WI38 (cell line): ENCODE data around the gene DPP4.
"Not testable (repeated sequence)": the region's sequence is repeated elsewhere in the genome, so short reads cannot be mapped to it uniquely, and the experiment has no call there.

Source experiments
- H3K4me3 ChIP-seq: 2 replicates; pipeline ENCODE4 v1.5.1; 2011; ENCODE audit warnings: low read depth, mild to moderate bottlenecking, control low read depth, low read length
- TF ChIP-seq, protein P1 (sequence below): IDR thresholded peaks from 2 replicates; pipeline ENCODE4 v1.5.1; 2012; ENCODE audit warnings: low read depth, mild to moderate bottlenecking, control low read depth, low read length

Gene DPP4

DNA sequence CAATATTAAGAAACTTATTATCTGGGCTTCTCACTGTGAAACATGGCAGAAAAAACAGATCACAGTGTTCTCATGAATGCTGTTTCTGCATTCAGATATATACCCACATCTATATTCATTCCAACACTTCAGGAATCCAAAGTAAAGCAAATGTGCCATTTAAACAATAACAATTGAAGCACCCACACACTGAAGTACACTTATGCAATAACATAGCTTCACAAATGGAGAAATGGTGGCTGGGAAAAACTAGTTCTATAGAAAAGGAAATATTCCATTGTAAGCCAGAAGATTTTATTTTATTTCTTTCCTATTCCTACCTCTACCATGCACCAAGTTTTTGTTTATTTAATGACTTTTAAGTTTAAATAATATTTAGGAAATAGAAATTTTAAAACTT lies 111.9 kb downstream of the DPP4 start:
- no peak overlapping the region for H3K4me3 ChIP-seq
- TF ChIP-seq, protein P1, sequence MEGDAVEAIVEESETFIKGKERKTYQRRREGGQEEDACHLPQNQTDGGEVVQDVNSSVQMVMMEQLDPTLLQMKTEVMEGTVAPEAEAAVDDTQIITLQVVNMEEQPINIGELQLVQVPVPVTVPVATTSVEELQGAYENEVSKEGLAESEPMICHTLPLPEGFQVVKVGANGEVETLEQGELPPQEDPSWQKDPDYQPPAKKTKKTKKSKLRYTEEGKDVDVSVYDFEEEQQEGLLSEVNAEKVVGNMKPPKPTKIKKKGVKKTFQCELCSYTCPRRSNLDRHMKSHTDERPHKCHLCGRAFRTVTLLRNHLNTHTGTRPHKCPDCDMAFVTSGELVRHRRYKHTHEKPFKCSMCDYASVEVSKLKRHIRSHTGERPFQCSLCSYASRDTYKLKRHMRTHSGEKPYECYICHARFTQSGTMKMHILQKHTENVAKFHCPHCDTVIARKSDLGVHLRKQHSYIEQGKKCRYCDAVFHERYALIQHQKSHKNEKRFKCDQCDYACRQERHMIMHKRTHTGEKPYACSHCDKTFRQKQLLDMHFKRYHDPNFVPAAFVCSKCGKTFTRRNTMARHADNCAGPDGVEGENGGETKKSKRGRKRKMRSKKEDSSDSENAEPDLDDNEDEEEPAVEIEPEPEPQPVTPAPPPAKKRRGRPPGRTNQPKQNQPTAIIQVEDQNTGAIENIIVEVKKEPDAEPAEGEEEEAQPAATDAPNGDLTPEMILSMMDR: no peak

DNA sequence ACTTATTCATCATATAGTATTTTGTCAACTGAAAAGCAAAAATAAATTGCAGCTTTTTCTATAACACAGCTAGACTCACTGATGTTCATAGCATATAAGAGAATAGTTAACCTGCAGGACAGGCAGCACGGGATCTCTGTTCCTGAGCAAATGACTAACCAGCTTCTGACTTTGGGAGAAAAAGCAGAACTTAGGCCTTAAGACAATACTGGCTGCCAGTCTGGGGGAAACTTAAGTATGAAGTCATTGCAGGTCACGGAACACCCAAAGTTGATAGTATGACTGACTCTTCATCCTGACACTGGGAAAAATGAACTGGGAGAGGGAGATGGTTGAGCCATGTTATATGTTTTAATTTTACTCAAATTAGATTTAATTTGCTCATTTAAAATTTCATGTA lies 113.0 kb downstream of the DPP4 start:
- TF ChIP-seq, protein P1: no peak
- no peak overlapping the region for H3K4me3 ChIP-seq

DNA sequence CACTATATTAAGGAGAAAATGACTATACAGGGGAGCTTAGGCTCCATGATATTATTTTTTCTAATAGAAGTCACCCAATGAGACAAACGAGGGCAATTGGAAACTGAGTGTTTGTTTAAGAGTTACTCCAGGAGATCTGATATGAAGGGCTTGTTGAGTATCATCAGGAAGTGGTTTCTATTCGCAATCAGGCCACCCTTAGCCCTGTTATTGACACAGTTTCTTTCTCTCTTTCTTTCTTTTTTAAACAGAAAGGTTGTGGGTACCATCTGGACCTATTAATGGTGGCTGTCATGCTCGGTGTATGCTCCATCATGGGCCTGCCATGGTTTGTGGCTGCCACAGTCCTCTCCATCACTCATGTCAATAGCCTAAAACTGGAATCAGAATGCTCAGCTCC lies 117.3 kb downstream of the DPP4 start:
- H3K4me3 ChIP-seq: no peak overlapping the region
- TF ChIP-seq, protein P1: no peak

DNA sequence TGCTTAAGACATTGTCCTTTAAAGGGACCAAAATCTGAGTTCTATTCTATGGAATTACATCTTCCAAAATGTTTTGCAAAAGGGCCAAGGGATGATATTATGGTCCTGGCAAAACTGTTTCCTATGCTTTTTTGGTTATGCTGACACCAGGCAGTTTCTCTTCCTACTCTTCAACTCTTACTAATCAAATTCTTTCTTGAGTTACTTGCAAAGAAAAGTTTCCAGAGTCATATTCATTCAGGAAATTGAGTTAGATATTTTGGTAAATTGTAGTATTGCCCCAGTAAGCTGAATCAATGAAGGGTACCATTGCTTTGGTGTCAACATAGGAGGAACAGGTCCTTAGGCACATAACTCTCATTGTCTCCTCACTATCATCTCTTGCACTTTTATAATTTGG lies 118.8 kb downstream of the DPP4 start:
- no peak overlapping the region for H3K4me3 ChIP-seq
- TF ChIP-seq, protein P1: no peak

DNA sequence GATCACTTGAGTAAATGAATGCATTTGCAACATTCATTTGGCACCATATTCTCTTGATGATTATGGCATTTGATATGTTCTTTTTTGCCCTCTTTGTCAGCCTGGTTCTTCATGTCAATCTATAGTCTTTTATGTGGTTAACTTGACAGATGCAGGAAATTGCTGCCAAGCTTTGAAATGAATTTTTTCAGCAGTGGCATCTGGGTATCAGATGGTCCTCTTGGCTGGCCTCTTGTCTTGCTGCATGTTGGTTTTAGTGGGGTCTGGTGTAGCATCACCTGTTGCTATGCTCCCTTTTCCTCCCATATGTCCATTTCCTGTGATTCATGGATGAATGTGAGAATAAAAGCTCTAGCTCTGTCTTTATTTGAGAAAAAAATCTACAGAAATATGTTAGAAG lies 119.9 kb downstream of the DPP4 start:
- H3K4me3 ChIP-seq: no peak overlapping the region
- TF ChIP-seq, protein P1: no peak

DNA sequence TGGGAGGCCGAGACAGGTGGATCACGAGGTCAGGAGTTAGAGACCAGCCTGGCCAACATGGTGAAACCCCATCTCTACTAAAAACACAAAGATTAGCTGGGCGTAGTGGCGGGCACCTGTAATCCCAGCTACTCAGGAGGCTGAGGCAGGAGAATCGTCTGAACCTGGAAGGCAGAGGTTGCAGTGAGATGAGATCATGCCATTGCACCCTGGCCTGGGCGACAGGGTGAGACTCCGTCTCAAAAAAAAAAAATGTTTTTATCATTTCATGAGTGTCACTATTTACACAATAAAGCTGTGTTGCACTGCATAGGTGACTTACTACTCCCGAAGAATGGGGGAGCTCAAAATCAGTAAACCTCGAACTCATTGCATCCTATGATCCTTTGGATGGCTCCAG lies 120.6 kb downstream of the DPP4 start:
- H3K4me3 ChIP-seq: not testable (repeated sequence)

DNA sequence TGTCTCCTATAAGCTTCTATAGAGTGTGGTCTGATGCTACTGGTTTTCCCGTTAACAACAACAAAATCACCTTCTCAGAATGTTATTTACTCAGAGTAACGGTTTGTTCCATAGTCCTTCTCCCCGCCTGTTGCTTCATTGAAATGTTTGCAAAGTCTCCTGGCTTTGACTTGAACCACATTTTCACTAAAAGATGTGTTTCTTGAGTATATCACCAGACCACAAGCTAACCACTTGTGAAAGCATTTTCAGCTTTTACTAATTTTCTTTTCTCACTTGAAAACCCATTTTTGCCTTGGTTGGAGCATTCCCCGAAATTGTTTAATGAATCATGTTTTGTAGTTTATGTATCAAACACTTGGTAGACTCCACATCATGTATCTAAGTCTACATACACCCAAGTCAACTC lies 121.2 kb downstream of the DPP4 start:
- TF ChIP-seq, protein P1: no peak

DNA sequence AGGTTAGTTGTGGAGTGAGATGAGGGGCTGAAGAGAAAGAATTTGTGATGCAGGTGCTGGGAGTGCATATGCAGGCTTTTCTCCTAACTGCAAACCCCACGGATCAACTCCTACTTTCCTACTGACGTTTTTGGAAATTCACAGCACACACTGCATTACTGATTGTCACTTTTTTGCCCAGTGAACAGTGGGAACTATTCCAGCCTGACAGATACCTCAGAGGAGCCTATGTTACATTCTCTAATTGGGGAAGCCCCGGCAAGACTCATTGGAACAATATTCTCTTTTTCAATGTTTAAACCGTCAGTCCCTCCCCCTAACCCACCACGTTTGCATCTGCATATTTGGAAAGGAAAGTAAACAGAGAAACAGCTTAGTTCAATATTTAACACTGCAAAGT lies 126.2 kb downstream of the DPP4 start:
- TF ChIP-seq, protein P1: no peak
- no peak overlapping the region for H3K4me3 ChIP-seq

More for the DNA sequence above, 121.2 kb downstream of the DPP4 start:
- H3K4me3 ChIP-seq: no peak overlapping the region
